Thyroid gland (tissue), 4 donors: ENCODE measurements around the gene TMCO2. TPM values are rescaled to one million over a fixed set of nuclear protein-coding genes. Genes with fewer than 3 reads are reported as not detected.

Experiments
- total RNA-seq, 4 donors: library from RNA; depleted of rRNA; stranded (reverse); fragments of >200 nt; gene quantifications; one replicate each; pipeline ENCODE4 v1.2.3, GENCODE V29; 2016

The TMCO2 gene
- total RNA-seq, 4 donors from 2014 or later: not detected

Other genes starting within 250 kb of the TMCO2 start
- 100 to 1,000 TPM; 204 to 247 (median 227) TPM for gene CAP1, start 207.2 kb upstream of the TMCO2 start, total RNA-seq
- gene PPT1, start 150.7 kb upstream of the TMCO2 start, total RNA-seq: 10 to 100 TPM; 58.1 to 77.7 (median 64.2) TPM
- 10 to 100 TPM; 17.3 to 31.0 (median 21.2) TPM for gene RLF, start 86.5 kb upstream of the TMCO2 start, total RNA-seq
- gene ZMPSTE24, start 10.3 kb downstream of the TMCO2 start, total RNA-seq: 10 to 100 TPM; 45.1 to 61.7 (median 56.7) TPM
- 10 to 100 TPM in 2 of 4 donors, 1 to 10 TPM in 2; 6.2 to 21.6 (median 11.7) TPM for gene COL9A2, start 69.3 kb downstream of the TMCO2 start, total RNA-seq
- 10 to 100 TPM; 21.9 to 29.3 (median 26.8) TPM for gene SMAP2, start 125.8 kb downstream of the TMCO2 start, total RNA-seq
- gene ZFP69B, start 202.5 kb downstream of the TMCO2 start, total RNA-seq: 1 to 10 TPM in 1 of 4 donors, under 1 TPM in 1, not detected in 2; 0.40 to 1.0 TPM
- 1 to 10 TPM in 3 of 4 donors, under 1 TPM in 1; 0.92 to 4.8 (median 3.0) TPM for gene ZFP69, start 229.4 kb downstream of the TMCO2 start, total RNA-seq